Measurements from ENCODE around the gene FAM228A.

Gene FAM228A

GRCh38 chr2:24231461-24231881 lies 56.6 kb downstream of the FAM228A start:
- DNase-seq, result no peak

DNA sequence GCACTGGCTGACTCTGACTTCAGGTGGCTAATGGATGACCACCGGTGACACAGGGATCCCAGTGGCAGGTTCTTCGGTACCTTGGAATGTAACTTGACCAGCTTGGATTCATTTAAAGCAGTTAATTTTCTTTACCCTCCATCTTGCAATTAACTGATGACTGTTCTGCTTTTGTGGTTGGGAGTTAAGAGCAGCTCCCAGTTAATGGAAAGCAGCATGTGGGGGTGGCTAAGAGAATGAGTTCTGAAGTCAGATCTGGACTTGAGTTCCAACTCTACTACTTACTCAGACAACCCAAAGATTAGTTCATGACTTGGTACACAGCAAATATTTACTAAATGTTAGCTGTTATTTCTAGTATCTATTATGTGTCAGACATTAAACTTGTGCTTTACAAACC lies 58.5 kb downstream of the FAM228A start:
- no peak for DNase-seq

GRCh38 chr2:24237313-24237712 lies 62.5 kb downstream of the FAM228A start:
- DNase-seq, result no peak

GRCh38 chr2:24238158-24238557 lies 63.3 kb downstream of the FAM228A start:
- DNase-seq, result no peak

- no peak for DNase-seq
These were observed 64.7 kb downstream of the FAM228A start for GRCh38 chr2:24239553-24239952.
